Stomach (tissue), 4 donors: Measurements from ENCODE around the gene EFCAB5.

Experiments
- POLR2A ChIP-seq, 4 donors: fragments of 450-650 bp; IDR thresholded peaks; one replicate each; pipeline ENCODE4 v1.6.1; 2016; ENCODE audit warnings: antibody characterized with exemption in 4 of 4, control low read depth in 2 of 4, mild to moderate bottlenecking in 1 of 4, moderate library complexity in 1 of 4
- POLR2AphosphoS5 ChIP-seq, 3 donors: sonication (generic); formaldehyde crosslinking; IDR thresholded peaks; one replicate each; pipeline ENCODE4 v1.6.1; 2016; ENCODE audit warnings: antibody characterized with exemption in 3 of 3

DNA sequence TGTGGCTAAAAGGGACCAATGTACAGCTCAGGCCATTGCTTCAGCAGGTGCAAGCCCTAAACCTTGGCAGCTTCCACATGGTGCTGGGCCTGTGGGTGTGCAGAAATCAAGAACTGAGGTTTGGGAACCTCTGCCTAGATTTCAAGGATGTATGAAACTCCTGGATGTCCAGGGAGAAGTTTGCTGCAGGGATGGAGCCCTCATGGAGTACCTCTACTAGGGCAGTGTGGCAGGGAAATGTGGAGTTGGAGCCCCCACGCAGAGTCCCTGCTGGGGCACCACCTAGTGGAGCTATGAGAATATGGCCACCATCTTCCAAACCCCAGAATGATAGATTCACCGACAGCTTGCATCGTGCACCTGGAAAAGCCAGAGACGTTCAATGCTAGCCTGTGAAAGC, 13.0 kb downstream of the EFCAB5 start:
- no peak for TF ChIP-seq POLR2AphosphoS5 (IDR thresholded peaks at IDR 0.05)
- TF ChIP-seq POLR2A (IDR thresholded peaks at IDR 0.05): no peak
